GM06990 (cell line): ENCODE measurements around the gene HORMAD2.
"Not testable (repeated sequence)": the region's sequence is repeated elsewhere in the genome, so short reads cannot be mapped to it uniquely, and the experiment has no call there.

Experiments
- DNase-seq: peaks from one replicate; pipeline ENCODE4 v3.0.0-alpha.2; 2011; ENCODE audit not compliant: insufficient read length; ENCODE audit errors: extremely low read depth
- H3K27me3 ChIP-seq: replicated peaks from 2 replicates; pipeline ENCODE4 v1.6.0; 2011; ENCODE audit warnings: low read length; ENCODE audit not compliant: control insufficient read depth, insufficient read depth
- H3K36me3 ChIP-seq: 2 replicates; pipeline ENCODE4 v1.5.1; 2011; ENCODE audit warnings: low read length; ENCODE audit not compliant: control insufficient read depth, insufficient read depth
- H3K4me3 ChIP-seq: replicated peaks from 2 replicates; pipeline ENCODE4 v1.5.1; 2011; ENCODE audit warnings: low read depth, mild to moderate bottlenecking, control low read depth, low read length
- CTCF ChIP-seq: IDR thresholded peaks from 2 replicates; pipeline ENCODE4 v1.5.1; 2011; ENCODE audit warnings: low read length, control low read depth, mild to moderate bottlenecking, inconsistent platforms; ENCODE audit not compliant: insufficient read depth, poor library complexity, severe bottlenecking

Gene HORMAD2

GRCh38 chr22:30056015-30056414, 24.2 kb upstream of the HORMAD2 start:
- H3K4me3 ChIP-seq, result no peak overlapping the region
- DNase-seq, result no peak
- no peaks in the 10 kb centered on the region for H3K27me3 ChIP-seq
- TF ChIP-seq CTCF, result no peak
- no peaks in the 10 kb centered on the region for H3K36me3 ChIP-seq

DNA sequence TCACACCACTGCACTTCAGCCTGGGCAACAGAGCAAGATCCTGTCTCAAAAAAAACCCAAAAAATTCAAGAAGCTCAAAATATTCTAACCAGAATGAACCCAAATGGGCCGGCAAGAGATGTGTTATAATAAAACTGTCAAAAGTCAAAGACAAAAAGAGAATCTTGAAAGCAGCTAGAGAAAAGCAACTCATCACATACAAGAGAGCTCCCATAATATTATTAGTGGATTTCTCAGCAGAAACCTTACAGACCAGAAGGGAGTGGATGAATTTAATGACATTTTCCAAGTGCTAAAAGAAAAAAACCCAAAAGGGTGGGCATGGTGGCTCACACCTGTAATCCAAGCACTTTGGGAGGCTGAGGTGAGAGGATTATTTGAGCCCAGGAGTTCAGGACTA, 22.9 kb upstream of the HORMAD2 start:
- H3K4me3 ChIP-seq, result no peak overlapping the region
- no peak for TF ChIP-seq CTCF
- no peaks in the 10 kb centered on the region for H3K27me3 ChIP-seq
- H3K36me3 ChIP-seq, result no peaks in the 10 kb centered on the region
- no peak for DNase-seq

DNA sequence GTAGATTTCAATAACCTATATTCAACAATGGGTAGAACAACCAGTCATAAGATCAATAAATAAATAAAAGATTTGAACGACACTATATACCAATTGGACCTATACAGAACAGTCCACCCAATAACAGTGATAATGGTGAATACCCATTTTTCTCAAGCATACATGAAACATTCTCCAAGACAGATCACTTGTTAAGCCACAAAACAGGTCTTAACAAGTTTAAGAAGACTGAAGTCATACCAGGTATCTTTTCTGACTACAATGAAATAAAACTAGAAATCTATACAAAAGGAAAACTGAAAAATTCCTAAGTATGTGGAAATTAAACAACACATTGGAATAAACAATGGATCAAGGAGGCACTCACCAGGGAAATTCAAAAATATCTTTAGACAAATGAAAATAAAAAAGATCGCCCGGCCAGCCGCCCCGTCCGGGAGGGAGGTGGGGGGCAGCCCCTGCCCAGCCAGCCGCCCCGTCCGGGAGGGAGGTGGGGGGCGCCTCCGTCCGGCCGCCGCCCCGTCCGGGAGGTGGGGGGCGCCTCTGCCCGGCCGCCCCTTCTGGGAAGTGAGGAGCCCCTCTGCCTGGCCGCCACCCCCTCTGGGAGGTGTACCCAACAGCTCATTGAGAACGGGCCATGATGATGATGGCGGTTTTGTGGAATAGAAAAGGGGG, 20.8 kb upstream of the HORMAD2 start:
- not testable (repeated sequence) for H3K36me3 ChIP-seq, H3K4me3 ChIP-seq, DNase-seq, H3K27me3 ChIP-seq

GRCh38 chr22:30061094-30061493, 19.2 kb upstream of the HORMAD2 start:
- DNase-seq, H3K36me3 ChIP-seq, H3K4me3 ChIP-seq, H3K27me3 ChIP-seq: not testable (repeated sequence)

- TF ChIP-seq CTCF, result no peak
- no peak for DNase-seq
- no peaks in the 10 kb centered on the region for H3K27me3 ChIP-seq
- H3K4me3 ChIP-seq, result no peak overlapping the region
- no peaks in the 10 kb centered on the region for H3K36me3 ChIP-seq
These were observed 18.0 kb upstream of the HORMAD2 start for GRCh38 chr22:30062259-30062658.

GRCh38 chr22:30062950-30063349, 17.3 kb upstream of the HORMAD2 start:
- no peak for DNase-seq
- Histone ChIP-seq H3K27me3 (no peaks in the 10 kb centered on the region), H3K4me3 (no peak overlapping the region), H3K36me3 (no peaks in the 10 kb centered on the region)
- TF ChIP-seq CTCF, result no peak

DNA sequence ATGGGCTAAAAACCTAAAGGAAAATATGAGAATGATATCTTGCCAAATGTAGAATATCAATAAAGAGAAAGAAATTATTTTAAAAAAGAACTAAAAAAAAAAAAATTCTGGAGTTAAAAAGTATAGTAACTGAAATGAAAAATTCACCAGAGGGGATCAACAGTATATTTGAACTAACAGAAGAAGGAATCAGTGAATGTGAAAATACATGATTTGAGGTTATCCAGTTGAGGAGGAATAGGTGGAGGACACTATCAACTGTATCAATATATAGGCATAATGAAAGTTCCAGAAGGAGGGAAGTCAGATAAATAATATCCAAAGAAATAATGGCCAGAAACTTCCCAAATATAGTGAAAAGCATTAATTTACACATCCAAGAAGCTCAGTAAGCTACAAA, 16.1 kb upstream of the HORMAD2 start:
- no peak for TF ChIP-seq CTCF
- no peak overlapping the region for H3K4me3 ChIP-seq
- DNase-seq, result no peak
- no peaks in the 10 kb centered on the region for H3K27me3 ChIP-seq
- H3K36me3 ChIP-seq, result no peaks in the 10 kb centered on the region
